HG03558 (cell line): Measurements from ENCODE around the gene RGS9.

Experiments
- ATAC-seq: cut with Tn5 transposase; IDR thresholded peaks from one replicate; pipeline ENCODE4 v1.9.1; 2021; ENCODE audit warnings: moderate number of reproducible peaks; ENCODE audit not compliant: unreplicated experiment; ENCODE audit errors: extremely low read depth

Gene RGS9

GRCh38 chr17:65236321-65236720, 99.2 kb downstream of the RGS9 start:
- no peak for ATAC-seq

- ATAC-seq, result no peak
Observed at GRCh38 chr17:65243838-65244625, 106.9 kb downstream of the RGS9 start.

- no peak for ATAC-seq
Observed at GRCh38 chr17:65246252-65246651, 109.1 kb downstream of the RGS9 start.

- ATAC-seq, result no peak
Observed at GRCh38 chr17:65249774-65250173, 112.6 kb downstream of the RGS9 start.

- ATAC-seq, result no peak
Observed at GRCh38 chr17:65254166-65254565, 117.0 kb downstream of the RGS9 start.

- ATAC-seq, result no peak
Observed at GRCh38 chr17:65259281-65259680, 122.1 kb downstream of the RGS9 start.

GRCh38 chr17:65259696-65260485, 122.7 kb downstream of the RGS9 start:
- no peak for ATAC-seq

GRCh38 chr17:65260626-65261025, 123.5 kb downstream of the RGS9 start:
- no peak for ATAC-seq

- ATAC-seq, result no peak
Observed at GRCh38 chr17:65261152-65261551, 124.0 kb downstream of the RGS9 start.

GRCh38 chr17:65261682-65262636, 124.8 kb downstream of the RGS9 start:
- no peak for ATAC-seq

- ATAC-seq, result no peak
Observed at GRCh38 chr17:65265276-65265675, 128.1 kb downstream of the RGS9 start.

- ATAC-seq, result no peak
Observed at GRCh38 chr17:65268832-65269231, 131.7 kb downstream of the RGS9 start.

GRCh38 chr17:65270499-65271253, 133.5 kb downstream of the RGS9 start:
- ATAC-seq, result no peak

- no peak for ATAC-seq
Observed at GRCh38 chr17:65271296-65271695, 134.1 kb downstream of the RGS9 start.
